ENCODE results near the gene A4GALT.

Gene A4GALT

DNA sequence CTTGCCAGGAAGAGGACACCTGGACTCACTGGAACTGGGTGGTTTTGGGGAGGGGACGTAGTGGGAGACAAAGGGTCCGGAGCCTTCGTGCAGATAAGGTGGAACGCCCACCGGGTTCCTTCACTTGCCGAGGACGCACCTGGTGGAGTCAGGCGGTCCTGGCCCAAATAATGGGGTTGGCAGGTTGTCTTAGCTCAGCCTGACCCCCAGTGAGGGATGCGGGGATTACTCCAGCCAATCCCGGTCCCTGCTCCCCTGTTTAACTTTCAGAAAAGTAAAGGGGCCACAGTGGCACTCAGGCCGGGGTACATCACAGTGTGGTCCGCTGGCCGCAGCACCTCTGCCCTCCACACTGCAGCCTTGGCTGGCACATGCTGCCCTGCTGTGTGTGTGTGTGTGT lies 18.0 kb downstream of the A4GALT start:
- DNase-seq (ENCODE audit: low read depth in 2 of 2), result no peak

DNA sequence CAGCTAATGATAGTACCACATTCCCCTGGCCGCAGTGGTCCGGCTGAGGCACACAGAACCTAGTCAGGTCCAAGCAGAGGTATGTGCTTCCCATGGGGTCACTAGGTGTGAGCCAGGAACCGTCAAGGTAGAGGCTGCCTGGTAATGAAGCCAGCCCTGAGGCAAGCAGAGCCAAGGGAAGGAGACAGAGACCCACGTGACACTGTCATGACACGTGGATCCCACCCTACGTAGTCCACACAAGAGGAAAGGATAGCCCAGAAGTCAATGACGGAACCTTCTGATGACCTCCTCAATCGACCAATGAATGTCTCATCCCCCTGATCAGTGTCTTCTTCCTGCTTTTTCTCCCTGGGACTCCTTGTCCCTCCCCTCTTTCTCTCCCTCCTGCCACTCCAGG lies 19.0 kb downstream of the A4GALT start:
- DNase-seq (ENCODE audit: low read depth in 2 of 2), result no peak

DNA sequence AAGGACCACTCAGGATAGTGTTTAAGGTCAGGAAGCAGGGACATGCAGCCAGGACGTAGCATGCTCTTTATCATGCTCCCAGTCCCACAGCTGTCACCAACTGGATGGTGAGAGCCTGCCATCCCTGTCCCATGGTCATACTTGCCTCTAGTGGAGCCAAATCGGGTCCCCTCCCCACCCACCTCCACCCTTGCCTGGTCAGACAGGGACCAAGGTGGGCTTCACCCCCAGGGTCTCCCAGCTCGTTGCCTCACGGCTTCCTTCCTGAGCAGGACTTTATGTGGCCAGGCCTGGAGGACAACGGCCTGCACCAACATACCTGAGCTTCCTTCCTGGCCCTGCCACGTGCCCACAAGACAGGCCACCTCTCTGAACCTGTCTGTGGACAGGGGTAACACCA lies 19.8 kb downstream of the A4GALT start:
- DNase-seq (ENCODE audit: low read depth in 2 of 2), result no peak

DNA sequence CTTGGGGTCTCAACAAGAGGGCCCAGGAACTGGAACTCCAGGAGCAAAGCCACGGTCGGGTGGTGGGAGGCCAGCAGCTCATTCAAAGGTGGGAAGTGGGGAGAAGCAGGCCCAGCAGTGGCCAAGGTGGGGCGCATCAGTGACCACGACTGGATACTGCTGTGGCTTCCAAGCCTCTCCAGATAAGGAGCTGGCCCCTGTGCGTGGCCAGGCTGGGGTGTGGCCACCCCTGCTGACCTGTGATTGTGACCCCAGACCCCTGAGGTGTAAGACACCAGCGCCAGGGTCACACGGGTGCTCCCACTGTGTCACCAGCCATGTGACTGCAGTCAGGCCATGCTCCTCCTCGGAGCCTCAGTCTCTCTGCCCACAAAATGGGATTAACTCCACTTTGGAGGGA lies 20.3 kb downstream of the A4GALT start:
- DNase-seq (ENCODE audit: low read depth in 2 of 2), result no peak

DNA sequence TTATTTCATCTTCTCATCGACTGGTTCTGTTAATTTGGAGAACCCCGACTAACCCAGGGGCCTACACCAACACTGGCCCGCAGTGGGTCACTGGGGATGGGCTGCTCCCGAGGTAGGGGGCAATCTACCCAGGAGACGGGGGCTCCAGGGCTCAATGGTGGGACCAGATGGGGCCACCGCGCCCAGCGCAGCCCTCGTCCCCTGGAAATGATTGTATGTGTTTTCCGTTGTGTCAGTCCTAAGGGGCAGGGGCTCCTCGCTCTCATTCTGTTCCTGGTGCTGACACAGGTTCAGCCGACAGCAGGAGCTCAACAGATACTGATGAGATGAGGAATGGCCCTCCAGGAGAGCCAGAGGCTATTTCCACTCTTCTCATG lies 20.7 kb downstream of the A4GALT start:
- DNase-seq (ENCODE audit: low read depth in 2 of 2), result no peak

DNA sequence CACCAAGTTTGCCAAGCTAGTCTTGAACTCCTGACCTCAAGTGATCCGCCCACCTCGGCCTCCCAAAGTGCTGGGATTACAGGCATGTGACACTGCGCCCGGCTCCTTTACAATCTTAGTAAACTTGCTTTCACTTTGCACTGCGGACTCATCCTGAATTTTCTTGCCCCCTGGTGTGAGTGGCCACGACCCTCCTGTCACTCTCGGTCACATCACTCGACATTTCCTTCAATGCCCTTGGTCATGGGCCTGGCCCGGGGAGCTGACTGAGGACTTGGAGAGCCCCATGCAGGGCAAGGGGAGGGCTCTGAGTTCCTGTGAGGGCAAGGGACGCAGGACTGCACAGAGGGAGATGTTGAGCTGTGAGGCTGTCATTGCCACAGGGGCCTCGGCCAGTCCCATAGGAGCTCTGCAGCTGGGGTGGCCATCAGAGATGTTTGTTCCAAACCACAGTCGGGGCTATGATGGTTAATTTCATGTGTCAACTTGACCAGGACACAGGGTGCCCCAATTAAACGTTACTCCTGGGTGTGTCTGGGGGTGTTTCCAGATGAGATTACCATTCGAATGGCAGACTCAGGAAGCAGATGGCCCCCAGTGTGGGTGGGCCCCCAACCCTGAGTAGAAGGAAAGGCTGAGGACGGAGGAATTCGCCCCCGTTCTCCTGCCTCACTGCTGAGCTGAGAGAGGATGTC lies 21.2 kb downstream of the A4GALT start:
- DNase-seq (ENCODE audit: low read depth in 2 of 2), result no peak

DNA sequence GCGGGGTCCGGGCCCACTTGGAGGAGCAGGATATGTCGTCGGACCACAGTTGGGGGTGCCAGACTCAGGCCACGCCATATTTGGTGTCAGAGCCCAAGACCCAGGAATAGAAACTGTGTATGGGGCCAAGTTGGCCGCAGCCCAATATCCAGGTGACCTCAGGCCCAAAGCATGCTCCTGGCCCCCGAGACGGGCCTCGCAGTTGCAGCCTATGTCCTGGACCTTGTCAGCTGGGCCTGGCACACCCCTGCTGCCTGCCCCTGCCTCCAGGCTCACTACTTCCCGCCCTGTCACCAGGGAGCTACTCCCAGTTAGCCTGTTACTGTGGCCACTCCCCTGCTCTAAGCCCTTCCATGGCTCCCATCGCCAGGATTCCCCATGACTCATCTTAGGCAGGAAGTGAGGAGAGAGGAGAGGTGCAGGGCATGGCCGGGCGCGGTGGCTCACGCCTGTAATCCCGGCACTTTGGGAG lies 23.1 kb downstream of the A4GALT start:
- DNase-seq (ENCODE audit: low read depth in 2 of 2), result no peak

DNA sequence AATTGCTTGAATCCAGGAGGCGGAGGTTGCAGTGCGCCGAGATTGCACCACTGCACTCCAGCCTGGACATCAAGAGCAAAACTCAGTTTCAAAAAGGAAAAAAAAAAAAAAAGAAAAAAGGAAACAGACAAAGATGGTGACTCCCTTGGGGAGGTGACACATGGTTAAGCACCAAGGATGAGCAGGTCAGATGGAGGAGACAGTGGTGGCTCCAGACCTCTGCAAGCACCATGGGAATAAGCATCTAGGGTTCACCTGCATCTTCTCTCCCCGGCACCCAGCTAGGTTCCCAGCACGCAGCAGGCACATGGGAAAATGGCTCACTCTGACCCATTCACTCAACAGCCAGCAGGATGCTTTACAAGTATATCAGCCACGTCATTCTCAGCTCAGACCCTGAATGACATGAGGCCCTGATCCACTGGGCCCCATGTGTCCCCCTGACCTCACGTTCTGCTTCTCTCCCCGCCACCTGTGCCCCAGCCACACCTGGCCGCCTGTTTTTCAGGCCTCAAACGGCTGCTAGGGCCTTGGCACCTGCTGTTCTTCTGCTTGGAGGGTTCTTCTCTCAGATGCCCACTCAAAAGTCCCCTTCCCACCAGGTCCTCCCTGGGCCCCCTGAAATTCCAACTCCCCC lies 24.2 kb downstream of the A4GALT start:
- no peak for DNase-seq (ENCODE audit: low read depth in 2 of 2)

DNA sequence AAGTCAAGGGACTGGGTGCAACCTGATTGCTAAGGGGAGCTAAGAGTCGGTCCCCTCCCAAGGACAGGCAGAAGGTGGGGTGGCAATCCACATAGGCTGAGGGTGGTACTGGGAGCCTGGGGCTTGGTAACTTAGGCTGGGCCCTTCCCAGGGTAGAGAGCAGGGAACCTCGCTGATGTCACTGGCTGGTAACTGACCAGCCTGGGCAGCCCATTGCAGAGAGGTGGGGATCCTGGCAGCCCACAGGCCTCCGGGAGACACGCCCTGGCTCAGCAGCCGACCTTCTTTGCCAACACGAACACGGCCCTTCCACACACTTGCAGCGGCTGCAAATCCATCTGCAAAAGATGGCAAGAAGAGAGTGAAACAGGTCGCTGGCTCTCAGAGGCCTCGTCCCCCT lies 25.4 kb downstream of the A4GALT start:
- no peak for DNase-seq (ENCODE audit: low read depth in 2 of 2)

DNA sequence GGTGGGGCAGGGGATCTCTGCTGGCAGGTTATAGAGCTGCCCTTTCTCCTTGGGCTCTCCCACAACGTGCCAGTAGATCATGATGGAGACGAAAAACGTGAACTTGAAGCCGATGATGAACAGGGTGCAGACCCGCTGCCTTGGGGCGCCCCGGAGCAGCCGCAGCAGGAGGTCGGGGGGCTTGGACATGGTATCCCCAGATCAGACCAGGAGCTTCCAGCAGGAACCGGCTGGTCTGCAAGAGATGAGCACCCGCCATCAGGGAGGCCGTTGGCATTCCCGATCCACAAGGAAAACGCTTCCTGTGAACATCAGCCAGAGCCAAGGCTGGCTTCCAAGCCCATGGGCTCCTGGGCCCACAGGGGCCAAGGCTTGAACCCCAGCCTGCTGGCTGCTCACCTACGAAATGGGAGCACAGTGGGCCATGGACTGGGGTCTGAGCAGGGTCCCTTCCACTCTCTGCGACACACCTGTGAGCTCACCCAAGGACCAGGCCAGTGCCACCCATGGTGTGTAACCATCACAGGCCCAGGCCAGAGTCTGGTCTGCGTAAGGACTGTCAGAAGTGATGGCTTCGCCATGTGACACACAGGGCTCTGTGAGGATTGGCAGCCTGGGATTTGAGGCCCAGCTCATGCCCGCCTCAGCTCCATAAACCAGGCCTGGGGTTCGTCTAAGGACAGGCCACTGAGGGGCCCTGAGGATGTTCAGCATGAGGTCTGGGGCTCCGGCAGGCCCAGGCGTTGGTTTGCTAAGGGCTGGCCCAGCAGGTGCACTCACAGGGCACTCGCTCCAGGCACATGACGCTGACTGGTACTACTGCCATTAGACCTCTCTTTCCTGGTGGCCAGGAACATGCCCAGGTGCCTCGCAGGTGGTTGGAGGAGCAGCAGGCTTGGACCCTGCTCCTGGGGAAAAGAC lies 26.6 kb downstream of the A4GALT start:
- no peak for DNase-seq (ENCODE audit: low read depth in 2 of 2)

DNA sequence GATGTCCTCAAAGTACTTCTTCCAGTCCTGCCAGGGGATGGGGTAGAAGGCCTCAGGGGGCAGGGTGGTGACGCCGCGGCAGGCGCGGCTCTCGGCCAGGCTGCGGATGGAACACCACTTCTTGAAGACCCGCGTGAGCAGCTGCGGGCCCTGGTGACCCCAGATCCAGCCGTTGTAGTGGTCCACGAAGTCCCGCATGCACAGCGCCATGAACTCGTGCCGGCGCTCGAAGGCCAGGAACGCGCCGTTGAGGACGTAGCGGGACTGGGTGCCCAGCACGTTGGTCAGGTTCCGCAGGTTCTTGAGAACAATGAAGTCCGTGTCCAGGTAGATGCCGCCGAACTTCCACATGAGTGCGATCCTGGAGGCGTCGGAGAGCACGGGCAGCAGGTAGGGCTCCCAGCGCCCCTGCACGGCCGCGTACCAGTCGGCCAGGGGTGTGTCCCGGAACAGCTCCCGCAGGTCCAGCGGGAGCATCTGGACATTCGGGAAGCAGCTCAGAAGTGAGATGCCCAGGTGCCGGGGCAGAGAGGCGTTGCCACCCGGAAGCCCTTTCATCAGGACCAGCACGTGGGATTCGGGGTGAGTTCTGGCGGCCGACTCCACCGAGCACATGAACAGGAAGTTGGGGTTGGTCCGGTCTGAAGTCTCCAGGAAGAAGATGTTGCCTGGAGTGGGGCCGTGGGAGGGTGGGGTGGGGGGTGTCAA lies 27.5 kb downstream of the A4GALT start:
- DNase-seq (ENCODE audit: low read depth in 2 of 2), result no peak

DNA sequence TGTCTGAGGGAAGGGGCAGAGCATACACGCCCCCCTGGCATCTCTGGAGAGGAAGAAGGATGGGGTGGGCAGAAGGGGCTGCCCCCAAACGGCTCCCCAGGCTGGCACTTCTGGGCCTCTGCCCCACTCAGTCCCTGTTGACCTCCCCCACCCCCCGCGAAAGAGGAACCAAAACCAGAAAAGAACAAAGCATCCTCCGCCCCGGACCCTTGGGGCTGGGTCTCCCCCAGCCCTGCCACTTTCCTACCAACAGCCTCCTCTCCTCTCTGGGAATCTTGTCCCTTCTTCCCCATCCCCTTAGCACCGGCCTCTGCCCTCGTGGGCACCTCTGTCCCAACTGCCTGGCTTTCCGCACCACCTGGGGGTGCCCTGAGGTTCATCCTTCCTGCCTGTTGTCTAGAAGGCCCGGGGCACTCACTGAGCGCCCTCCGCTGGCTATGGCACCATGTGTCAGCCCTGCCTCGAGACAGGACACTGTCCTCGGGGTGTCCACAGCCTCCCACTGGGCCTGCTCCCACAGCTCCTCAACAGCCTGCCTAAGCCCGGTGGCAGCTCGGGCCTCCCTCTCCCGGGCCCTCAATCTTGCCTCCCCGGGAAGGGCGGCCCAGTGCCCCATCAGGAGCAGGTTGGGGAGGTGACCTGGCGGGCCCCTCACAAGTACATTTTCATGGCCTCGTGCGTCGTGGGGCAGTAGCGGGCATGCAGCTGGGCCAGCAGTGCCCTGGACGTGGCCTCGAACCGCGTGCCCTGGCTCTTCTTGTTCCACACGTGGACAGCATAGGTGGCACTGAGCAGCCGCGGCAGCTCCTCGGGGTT lies 28.2 kb downstream of the A4GALT start:
- DNase-seq (ENCODE audit: low read depth in 2 of 2), result no peak

DNA sequence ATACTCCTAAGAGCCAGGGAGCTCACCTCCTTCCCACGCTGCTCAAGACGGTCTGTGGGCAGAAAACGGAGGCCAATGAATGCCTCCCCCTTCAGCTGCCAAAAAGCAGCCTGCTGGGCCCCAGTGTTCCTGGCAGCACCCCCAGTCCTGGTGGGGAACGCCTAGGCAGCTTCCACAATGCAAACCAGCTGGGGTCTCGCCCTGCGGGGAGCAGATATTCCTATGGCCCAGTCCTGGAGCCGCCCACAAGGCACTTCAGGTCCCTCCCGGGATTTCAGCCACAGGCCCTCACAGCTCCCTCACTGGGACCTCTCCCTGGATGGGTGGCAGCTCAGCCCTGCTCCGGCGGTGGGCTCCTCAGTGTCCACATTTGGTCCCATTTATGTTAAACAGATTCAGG lies 29.2 kb downstream of the A4GALT start:
- no peak for DNase-seq (ENCODE audit: low read depth in 2 of 2)

DNA sequence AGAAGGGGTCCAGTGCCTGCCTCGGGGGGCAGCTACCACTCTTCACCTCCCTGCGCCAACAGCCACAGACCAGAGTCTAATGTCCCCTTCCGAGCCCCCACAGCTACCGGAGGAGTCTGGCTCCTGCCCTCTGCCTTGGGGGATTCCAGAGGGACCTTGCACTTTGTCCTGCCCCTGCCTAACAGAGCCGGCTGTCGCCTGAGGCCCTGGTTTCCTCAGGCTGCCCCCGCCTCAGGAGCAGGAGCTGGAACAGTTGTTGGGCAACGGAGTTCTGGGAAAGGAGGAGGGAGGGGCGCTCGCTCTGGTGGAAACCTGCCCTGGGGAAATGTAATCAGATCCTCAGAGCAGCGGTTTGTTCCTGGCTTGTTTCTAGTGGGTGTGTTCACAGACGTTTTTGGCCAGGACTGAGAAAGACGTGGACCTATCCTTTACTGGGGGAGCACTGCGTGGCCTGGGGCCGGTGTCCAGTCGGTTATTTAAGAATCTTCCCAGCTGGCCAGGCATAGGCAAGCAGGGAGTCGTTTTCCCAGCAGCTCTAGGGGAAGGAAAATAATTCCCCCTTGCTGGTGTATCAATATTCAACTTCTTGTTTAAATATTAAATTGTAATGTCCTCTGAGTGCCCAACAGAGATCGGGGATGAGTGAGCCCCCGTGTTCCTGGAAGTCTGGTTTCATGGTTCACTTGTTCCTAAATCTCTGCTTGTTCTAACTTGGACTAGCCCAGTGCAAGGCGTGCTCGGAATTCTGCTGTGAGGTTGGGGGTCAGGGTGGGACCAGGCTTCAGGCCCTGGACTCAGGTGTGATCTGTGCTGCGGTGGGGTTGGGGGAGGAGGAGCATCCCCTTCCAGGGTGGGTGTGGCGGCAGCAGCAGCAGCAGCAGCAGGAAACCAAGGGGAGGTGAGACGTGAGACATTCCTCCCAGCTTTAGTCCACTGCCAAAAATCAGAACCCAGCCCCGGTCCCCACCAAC lies 32.1 kb downstream of the A4GALT start:
- DNase-seq (ENCODE audit: low read depth in 2 of 2), result no peak

DNA sequence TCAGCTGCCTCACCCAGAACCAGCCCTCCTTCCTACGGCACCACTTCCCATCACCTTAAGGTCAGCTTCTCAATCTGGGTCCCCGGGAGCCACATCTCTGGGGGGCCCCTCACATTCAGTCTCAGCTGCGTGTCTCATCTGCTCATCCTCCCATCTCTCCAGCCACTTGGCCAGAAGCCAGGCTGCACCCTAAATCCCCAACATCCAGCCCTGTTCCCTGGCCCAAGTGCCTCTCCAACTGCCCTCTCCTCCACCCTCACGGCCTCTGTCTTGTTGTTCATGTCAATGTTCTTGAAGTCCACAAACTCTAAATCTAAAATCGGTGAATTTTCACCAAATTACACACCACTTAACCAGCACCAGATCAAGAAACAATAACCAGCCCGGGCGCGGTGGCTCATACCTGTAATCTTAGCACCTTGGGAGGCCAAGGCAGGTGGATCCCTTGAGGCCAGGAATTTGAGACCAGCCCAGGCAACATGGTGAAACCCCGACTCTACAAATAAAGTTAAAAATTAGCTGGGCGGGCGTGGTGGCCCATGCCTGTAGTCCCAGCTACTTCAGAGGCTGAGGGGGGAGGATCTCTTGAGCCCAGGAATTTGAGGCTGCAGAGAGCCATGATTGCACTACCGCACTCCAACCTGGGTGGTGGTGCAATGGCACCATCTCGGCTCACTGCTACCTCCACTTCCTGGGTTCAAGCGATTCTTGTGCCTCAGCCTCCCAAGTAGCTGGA lies 33.7 kb downstream of the A4GALT start:
- no peak for DNase-seq (ENCODE audit: low read depth in 2 of 2)

DNA sequence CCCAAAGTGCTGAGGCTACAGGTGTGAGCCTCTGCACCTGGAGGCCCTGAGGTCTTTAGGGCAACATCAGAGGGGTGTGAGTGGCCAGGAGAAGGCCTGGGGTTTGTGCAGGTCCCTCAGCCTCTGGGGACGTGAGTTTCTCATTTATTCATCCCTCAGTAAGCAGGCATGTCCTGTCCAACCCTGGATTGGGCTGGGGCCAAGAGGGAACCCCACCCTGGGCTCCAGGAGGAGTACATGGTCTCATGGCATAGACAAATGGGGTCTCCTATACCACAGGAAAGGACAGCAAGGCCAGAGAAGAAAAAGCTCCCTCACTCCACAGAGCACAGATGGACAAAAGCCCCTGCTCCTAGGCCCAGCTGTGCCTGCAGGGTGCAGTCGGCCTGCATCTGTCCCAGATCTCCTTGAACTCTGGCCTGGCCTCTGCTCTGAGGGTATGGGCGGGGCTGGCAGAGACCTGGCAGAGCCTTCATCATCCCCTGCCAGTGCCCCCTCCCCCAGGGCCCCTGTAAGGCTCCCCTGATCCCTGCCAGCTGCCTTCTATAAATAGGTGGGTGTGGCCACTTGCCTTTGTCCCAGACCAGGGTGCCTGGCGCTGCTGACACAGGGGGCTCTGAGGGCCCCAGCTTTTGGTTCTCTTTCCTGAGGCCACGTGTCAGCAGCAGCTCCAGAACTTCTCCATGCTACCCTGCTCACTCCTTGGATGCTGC lies 34.6 kb downstream of the A4GALT start:
- no peak for DNase-seq (ENCODE audit: low read depth in 2 of 2)

DNA sequence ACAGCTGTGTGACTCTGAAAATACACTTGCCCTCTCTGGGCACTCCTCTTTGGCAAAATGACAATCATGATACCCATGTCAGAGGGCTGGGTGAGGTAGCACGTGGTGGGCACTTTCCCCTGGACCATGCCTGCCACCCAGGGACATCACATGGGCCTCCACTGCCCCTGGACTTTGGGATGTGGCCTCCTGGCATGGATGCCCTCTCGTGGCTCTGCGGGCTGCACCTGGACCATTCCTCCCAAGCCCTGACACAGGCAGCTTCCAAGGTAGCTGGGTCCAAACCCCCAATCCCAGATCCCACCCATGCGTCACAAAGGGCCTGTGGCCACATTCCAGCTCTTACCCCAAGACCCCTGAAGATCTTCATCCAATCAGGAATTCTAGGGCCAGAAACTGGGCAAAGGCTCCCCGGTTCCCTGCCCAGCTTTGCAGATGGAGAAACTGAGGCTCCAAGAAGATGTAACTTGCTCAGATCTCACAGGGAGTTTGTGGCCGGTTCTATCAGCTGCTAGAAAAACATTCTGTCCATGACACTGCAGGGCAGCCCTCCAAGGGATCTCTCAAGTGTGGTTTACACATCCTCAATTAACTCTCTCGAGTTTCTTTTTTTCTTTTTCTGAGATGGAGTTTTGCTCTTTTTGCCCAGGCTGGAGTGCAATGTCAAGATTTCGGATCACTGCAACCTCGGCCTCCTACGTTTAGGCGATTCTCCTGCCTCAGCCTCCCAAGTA lies 36.0 kb downstream of the A4GALT start:
- no peak for DNase-seq (ENCODE audit: low read depth in 2 of 2)

All from activated CD8-positive, alpha-beta memory T cell treated with anti-CD3 and anti-CD28 coated beads for 4 hours (primary cell).